Lower leg skin (tissue), 4 donors: ENCODE measurements around the gene NDEL1. TPM values are rescaled to one million over a fixed set of nuclear protein-coding genes. Genes with fewer than 3 reads are reported as not detected.

Source experiments
- DNase-seq, 2 donors: peaks; one replicate each; pipeline ENCODE4 v3.0.0-alpha.2; 2019; ENCODE audit warnings: low spot score in 2 of 2
- H3K4me3 ChIP-seq: fragments of 200-600 bp; sonication (generic); 2 replicates; pipeline ENCODE4 v1.5.1; 2017; ENCODE audit warnings: mild to moderate bottlenecking, low read depth; ENCODE audit not compliant: poor library complexity, severe bottlenecking
- CTCF ChIP-seq, 3 donors: fragments of 450-650 bp; IDR thresholded peaks; one replicate each; pipeline ENCODE4 v1.5.1; 2016; ENCODE audit warnings: antibody characterized with exemption in 3 of 3, mild to moderate bottlenecking in 3 of 3, moderate library complexity in 2 of 3
- POLR2A ChIP-seq, 2 donors: fragments of 450-650 bp; IDR thresholded peaks; one replicate each; pipeline ENCODE4 v1.6.1; 2016 to 2017; ENCODE audit warnings: antibody characterized with exemption in 2 of 2, mild to moderate bottlenecking in 1 of 2, moderate library complexity in 1 of 2
- WGBS, 2 donors: methylation state at CpG; one replicate each; pipeline ENCODE4 v1.1.5; 2018; 5-methylcytosine and 5-hydroxymethylcytosine counted together
- intact Hi-C: fragments of 100-400 bp; cut with DNase I; formaldehyde crosslinking; loops from one replicate; pipeline ENCODE4 v1.15.0; 2023; ENCODE audit warnings: low total_unique reads
- total RNA-seq, 4 donors: library from RNA; depleted of rRNA; stranded (reverse); fragments of >200 nt; gene quantifications; one replicate each; pipeline ENCODE4 v1.1.0, GENCODE V29; 2016

NDEL1 gene
- total RNA-seq, 4 donors from 2014 or later = 129 to 160 (median 145) TPM

GRCh38 chr17:8476741-8477140 lies 41.1 kb downstream of the NDEL1 start:
- intact Hi-C loops = no loop called here
- WGBS, 2 donors = 92 to 94% methylated on average over 22 of the region's 22 CpGs
- TF ChIP-seq POLR2A (IDR thresholded peaks at IDR 0.05) (no peak), CTCF (IDR thresholded peaks at IDR 0.05) (no peak)
- no peak overlapping the region for H3K4me3 ChIP-seq
- peak in 1 of 2 donors; percentile 77 for DNase-seq

- 87 to 93% methylated on average over 8 of the region's 8 CpGs for WGBS, 2 donors
- no peak for DNase-seq
- intact Hi-C loops = no loop called here
- H3K4me3 ChIP-seq = no peak overlapping the region
- TF ChIP-seq CTCF (IDR thresholded peaks at IDR 0.05) (no peak), POLR2A (IDR thresholded peaks at IDR 0.05) (no peak)
Measured at GRCh38 chr17:8477171-8477570, 41.5 kb downstream of the NDEL1 start.

GRCh38 chr17:8477715-8478441 lies 42.2 kb downstream of the NDEL1 start:
- TF ChIP-seq CTCF (IDR thresholded peaks at IDR 0.05) = no peak
- no peak for TF ChIP-seq POLR2A (IDR thresholded peaks at IDR 0.05)
- WGBS, 2 donors = 92 to 93% methylated on average over 22 of the region's 22 CpGs
- no peak overlapping the region for H3K4me3 ChIP-seq
- intact Hi-C loops = no loop called here
- peak in 1 of 2 donors; percentile 80 for DNase-seq

- DNase-seq = peak in 1 of 2 donors; percentile 92
Measured at GRCh38 chr17:8479431-8479947, 43.8 kb downstream of the NDEL1 start.

GRCh38 chr17:8480011-8480976 lies 44.6 kb downstream of the NDEL1 start:
- intact Hi-C loops = no loop called here
- 72 to 82% methylated on average over 33 of the region's 33 CpGs for WGBS, 2 donors
- DNase-seq = peak in 1 of 2 donors; percentile 84
- TF ChIP-seq POLR2A (IDR thresholded peaks at IDR 0.05) (no peak), CTCF (IDR thresholded peaks at IDR 0.05) (no peak)
- no peak overlapping the region for H3K4me3 ChIP-seq

More at GRCh38 chr17:8479431-8479947, 43.8 kb downstream of the NDEL1 start:
- H3K4me3 ChIP-seq = no peak overlapping the region
- intact Hi-C loops = no loop called here
- 40 to 46% methylated on average over 11 of the region's 11 CpGs for WGBS, 2 donors
- TF ChIP-seq POLR2A (IDR thresholded peaks at IDR 0.05) (no peak), CTCF (IDR thresholded peaks at IDR 0.05) (no peak)
